Measurements from ENCODE around the gene ITCH.

GRCh38 chr20:34510575-34510974, 147.5 kb downstream of the ITCH start:
- no peak for TF ChIP-seq SRF (IDR thresholded peaks at IDR 0.05; ENCODE audit: low read depth)
- no peak for TF ChIP-seq CTCF (IDR thresholded peaks at IDR 0.05 in 2 of 3, conservative IDR thresholded peaks at IDR 0.05 in 1 of 3; ENCODE audit: borderline replicate concordance in 1 of 3, insufficient read depth in 1 of 3, low read depth in 2 of 3, low read length in 2 of 3)
- no peak for TF ChIP-seq ZNF274 (IDR thresholded peaks at IDR 0.05; ENCODE audit: low read depth, low read length)
- TF ChIP-seq, protein P1, sequence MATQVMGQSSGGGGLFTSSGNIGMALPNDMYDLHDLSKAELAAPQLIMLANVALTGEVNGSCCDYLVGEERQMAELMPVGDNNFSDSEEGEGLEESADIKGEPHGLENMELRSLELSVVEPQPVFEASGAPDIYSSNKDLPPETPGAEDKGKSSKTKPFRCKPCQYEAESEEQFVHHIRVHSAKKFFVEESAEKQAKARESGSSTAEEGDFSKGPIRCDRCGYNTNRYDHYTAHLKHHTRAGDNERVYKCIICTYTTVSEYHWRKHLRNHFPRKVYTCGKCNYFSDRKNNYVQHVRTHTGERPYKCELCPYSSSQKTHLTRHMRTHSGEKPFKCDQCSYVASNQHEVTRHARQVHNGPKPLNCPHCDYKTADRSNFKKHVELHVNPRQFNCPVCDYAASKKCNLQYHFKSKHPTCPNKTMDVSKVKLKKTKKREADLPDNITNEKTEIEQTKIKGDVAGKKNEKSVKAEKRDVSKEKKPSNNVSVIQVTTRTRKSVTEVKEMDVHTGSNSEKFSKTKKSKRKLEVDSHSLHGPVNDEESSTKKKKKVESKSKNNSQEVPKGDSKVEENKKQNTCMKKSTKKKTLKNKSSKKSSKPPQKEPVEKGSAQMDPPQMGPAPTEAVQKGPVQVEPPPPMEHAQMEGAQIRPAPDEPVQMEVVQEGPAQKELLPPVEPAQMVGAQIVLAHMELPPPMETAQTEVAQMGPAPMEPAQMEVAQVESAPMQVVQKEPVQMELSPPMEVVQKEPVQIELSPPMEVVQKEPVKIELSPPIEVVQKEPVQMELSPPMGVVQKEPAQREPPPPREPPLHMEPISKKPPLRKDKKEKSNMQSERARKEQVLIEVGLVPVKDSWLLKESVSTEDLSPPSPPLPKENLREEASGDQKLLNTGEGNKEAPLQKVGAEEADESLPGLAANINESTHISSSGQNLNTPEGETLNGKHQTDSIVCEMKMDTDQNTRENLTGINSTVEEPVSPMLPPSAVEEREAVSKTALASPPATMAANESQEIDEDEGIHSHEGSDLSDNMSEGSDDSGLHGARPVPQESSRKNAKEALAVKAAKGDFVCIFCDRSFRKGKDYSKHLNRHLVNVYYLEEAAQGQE (IDR thresholded peaks at IDR 0.05; ENCODE audit: low read depth): no peak
